KBM-7 (cell line): ENCODE measurements around the gene LSAMP.
"Not testable (repeated sequence)": the region's sequence is repeated elsewhere in the genome, so short reads cannot be mapped to it uniquely, and the experiment has no call there.

Experiments used
- DNase-seq: peaks from one replicate; pipeline ENCODE4 v3.0.0-alpha.2; 2015
- in situ Hi-C: fragments of 300-500 bp; cut with MboI; formaldehyde crosslinking; loops from 2 replicates; pipeline ENCODE4 v1.14.3; 2020; ENCODE audit warnings: low sequenced_read_pairs, low pct_unique_long_range_greater_than_20kb, mixed read lengths

The LSAMP gene

GRCh38 chr3:116263842-116264545, 181.3 kb downstream of the LSAMP start:
- no peak for DNase-seq
- in situ Hi-C loops: no loop called here

GRCh38 chr3:116260491-116260890, 184.8 kb downstream of the LSAMP start:
- in situ Hi-C loops: no loop called here
- DNase-seq: no peak

- in situ Hi-C loops: no loop called here
- no peak for DNase-seq
Observed at GRCh38 chr3:116259984-116260383, 185.3 kb downstream of the LSAMP start.

DNA sequence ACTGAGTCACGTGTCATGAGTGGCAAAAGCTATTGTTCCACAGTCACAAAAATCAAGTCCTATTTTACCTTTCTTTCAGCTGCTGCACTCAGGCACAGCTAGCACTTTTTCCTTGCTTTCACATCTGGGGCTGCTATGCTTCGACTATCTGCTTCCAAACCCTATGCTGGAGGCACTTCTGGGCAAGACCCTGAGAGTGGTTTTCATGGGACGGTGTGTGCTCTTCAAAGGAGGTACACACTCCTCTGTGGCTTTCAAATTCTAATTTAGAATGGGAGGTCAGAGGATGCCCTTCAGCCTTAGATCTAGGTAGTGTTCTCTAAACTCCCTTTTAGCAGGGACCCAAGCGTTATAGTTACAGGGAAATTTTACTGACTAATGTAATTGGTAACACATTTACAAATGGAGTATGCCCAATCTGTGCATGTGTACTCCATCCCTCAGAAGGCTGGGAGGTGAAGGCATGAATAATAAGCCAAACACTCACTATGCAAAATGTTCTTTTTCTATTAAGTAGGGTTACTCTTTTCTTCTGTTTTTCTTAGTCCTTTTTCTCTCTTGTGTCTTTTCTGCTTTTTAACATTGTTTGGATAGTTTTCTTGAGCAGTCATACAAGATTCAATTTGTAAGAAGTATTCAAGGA, 188.3 kb downstream of the LSAMP start:
- no peak for DNase-seq
- in situ Hi-C loops: no loop called here

GRCh38 chr3:116254541-116254940, 190.7 kb downstream of the LSAMP start:
- no peak for DNase-seq

GRCh38 chr3:116253511-116253910, 191.8 kb downstream of the LSAMP start:
- DNase-seq: no peak
- in situ Hi-C loops: no loop called here

More at GRCh38 chr3:116254541-116254940, 190.7 kb downstream of the LSAMP start:
- in situ Hi-C loops: no loop called here

DNA sequence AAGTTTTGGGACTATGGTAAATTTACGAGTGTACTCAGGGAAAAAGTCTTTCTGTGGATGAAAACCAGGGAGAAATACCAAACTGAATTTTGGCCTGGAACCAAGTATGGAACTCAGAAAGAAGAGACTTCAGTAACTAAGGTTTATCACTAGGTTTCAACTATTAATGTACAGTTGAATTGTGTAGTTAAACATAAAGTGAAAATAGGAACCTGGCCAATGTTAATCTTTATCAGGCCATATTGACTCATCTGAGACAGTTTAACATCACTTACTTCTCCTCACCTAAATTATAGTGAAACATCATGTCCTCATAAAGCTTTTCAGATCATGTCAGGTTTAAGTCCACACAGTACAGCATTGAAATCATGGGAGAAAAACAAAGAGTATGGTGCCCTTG, 197.7 kb downstream of the LSAMP start:
- no peak for DNase-seq
- in situ Hi-C loops: no loop called here

DNA sequence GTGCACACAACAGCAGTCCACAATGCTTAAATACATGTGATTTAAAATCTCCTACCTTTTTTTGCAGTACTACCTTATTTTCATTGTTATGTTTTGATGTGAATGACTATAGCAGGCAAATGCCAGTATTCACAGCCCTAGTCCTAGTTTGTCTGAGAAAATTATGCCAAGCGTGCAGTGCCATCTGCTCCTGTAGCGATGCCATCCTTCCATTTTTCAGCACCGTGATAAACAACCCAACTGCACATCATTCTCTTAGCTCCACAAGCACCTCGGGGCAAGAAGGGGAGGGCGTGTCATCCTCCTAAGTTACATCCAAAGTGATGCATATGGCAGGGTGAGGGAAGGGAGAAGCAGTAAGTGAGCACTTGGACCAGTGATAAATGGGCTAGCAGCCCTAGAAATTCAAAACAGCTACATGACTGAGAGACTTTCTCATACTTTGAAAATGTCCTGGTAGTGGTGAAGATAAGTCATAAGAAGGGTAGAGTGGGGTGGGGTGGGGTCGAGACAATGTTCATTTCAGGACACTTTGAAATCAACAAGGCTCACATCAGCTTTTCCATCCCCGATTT, 198.8 kb downstream of the LSAMP start:
- DNase-seq: no peak
- in situ Hi-C loops: no loop called here

- in situ Hi-C loops: no loop called here
Observed at GRCh38 chr3:116242825-116243224, 202.5 kb downstream of the LSAMP start.

DNA sequence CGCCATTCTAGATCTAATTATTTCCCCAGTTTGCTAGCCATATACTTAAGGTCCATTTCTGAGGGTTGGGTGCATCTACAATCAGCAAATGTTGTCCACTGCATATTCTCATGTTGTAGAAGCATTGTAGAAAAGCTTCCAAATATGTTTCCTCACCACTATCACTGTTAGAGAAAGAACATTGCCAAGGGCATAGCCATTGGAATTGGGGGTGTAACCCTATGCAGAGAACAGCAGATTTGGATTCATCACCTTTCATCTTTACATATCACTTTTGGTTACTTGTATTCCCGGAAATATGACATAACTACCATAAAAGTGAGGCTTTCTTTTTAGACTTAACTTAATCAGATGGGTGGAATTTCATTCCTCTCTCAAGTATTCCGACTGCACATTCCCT, 203.6 kb downstream of the LSAMP start:
- DNase-seq: no peak
- in situ Hi-C loops: no loop called here

More at GRCh38 chr3:116242825-116243224, 202.5 kb downstream of the LSAMP start:
- peak; percentile 14 for DNase-seq

DNA sequence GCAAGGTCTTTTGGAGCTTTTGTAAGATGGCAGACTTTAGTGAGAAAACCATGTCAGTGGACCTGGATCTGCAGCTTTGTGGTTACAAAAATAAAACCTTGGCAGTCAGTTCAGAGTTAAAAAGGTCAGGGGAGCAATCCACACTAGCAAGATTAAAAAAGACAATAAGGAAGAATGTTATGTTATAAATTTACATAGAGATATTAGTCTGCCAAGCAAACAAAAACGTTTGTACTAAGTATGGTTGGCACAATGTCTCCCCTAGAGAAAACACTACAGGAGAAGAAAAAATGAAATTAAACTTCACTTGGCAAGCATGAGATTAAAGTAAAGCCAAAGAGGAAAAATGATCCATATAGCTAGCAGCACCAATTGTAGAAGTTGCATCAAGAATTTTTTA, 205.0 kb downstream of the LSAMP start:
- DNase-seq: no peak

GRCh38 chr3:116238846-116239565, 206.3 kb downstream of the LSAMP start:
- DNase-seq: no peak
- in situ Hi-C loops: no loop called here

More for the DNA sequence above, 205.0 kb downstream of the LSAMP start:
- in situ Hi-C loops: no loop called here

DNA sequence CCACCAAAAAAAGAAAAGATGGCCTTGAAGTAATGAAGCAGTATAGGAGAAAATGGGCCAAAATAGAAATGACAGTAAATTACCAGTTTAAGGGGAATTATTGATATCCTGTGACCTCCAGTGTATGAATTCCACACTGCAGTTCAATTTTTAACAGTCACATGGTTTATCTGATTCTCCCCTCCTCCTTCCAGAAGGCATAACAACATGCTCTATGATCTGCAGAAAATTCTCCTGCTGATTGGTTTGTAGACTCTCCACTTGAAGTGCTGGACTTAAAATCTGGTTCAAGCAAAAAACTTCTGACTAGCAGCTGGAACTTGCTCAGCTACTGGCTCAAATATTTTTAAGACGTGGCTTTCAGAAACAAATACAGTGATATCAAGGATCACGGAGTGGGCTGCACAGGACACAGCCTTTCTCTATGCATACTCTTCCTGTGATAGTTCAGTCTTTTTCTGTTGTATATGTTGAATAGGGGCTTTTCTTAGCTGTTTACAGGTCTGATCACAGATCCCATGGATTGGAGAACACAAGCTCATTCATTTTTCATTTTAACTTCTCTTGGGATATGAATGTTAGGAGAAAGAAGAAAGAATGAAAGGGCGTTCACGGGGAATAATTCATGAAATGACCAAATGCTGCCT, 211.5 kb downstream of the LSAMP start:
- DNase-seq: no peak

GRCh38 chr3:116230431-116231020, 214.8 kb downstream of the LSAMP start:
- no peak for DNase-seq
- in situ Hi-C loops: no loop called here

More for the DNA sequence above, 211.5 kb downstream of the LSAMP start:
- in situ Hi-C loops: no loop called here

DNA sequence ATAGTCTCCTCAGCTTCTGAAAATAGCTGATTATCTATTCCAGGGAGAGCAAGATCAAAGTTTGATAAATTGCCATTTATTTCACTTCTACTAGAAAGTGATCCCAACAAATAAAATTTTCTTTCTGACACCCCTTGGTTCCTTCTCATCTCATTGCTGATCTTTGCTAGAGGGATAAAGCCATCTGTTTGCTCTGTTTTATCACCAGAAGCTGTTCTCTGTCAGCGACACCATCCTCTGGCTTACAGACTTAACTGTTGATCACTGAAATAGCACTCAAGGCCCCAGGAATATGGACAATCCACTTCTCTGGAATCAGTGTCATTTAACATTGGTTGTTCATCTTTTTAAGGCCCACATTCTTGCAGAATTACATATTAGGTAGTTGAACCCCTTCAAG, 219.0 kb downstream of the LSAMP start:
- in situ Hi-C loops: no loop called here

GRCh38 chr3:116216761-116217160, 228.5 kb downstream of the LSAMP start:
- in situ Hi-C loops: no loop called here
- DNase-seq: no peak

More for the DNA sequence above, 219.0 kb downstream of the LSAMP start:
- DNase-seq: no peak

GRCh38 chr3:116211901-116212300, 233.4 kb downstream of the LSAMP start:
- no peak for DNase-seq
- in situ Hi-C loops: no loop called here

DNA sequence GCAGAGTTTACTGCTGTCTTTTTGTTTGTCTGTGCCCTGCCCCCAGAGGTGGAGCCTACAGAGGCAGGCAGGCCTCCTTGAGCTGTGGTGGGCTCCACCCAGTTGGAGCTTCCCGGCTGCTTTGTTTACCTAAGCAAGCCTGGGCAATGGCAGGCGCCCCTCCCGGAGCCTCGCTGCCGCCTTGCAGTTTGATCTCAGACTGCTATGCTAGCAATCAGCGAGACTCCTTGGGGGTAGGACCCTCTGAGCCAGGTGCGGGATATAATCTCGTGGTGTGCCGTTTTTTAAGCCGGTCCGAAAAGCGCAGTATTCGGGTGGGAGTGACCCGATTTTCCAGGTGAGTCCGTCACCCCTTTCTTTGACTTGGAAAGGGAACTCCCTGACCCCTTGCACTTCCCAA, 236.5 kb downstream of the LSAMP start:
- in situ Hi-C loops, DNase-seq: not testable (repeated sequence)
